KBM-7 (cell line): ENCODE results near the gene COMMD3.
A peak's percentile ranks its signal among the peaks of the same experiment; 100 is the strongest.

ENCODE experiments used
- DNase-seq: peaks from one replicate; pipeline ENCODE4 v3.0.0-alpha.2; 2015
- in situ Hi-C: fragments of 300-500 bp; cut with MboI; formaldehyde crosslinking; loops from 2 replicates; pipeline ENCODE4 v1.14.3; 2020; ENCODE audit warnings: low sequenced_read_pairs, low pct_unique_long_range_greater_than_20kb, mixed read lengths

The COMMD3 gene

DNA sequence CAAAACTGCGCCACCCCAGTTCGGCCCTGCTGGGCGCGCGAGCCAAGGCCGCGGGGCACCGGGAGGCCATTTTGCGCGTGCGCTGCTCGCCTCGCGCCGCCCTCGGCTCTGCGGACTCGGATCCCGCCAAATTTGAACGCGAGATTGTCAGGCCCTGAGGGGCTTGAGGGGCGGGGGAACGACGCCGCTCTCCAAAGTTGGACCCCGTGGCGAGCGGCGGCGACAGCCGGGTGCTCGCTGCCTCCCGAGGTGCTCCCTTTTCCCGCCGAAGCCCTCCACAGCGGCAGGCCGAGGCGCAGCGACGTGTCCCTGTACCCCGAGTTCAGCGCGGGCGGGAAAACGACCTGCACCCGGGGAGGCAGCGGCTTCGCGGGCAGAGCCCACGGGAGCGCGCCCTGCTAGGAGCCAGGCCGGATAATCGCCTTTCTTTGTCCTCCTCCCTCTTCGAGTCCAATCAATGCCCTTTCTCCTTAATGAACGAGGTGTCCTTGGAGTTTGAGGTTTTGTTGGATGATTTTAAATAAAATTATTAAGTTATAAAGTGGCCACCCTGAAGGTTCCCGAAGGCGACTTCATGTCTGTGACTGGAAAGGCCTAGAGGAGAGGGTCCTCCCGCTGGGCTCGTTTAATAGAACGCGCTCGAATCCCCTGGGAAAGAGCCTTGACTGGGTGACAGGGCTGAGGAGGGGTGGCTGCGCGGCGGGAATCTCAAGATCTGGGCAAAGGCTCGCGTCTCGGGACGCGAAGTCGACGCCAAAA lies 18.4 kb downstream of the COMMD3 start:
- in situ Hi-C loops = no loop called here
- DNase-seq = no peak

GRCh38 chr10:22335173-22335933 lies 19.2 kb downstream of the COMMD3 start:
- in situ Hi-C loops = no loop called here
- no peak for DNase-seq

- in situ Hi-C loops = no loop called here
- no peak for DNase-seq
These were observed 22.2 kb downstream of the COMMD3 start for GRCh38 chr10:22338185-22338900.

GRCh38 chr10:22338931-22339330 lies 22.7 kb downstream of the COMMD3 start:
- DNase-seq = no peak
- in situ Hi-C loops = no loop called here

- no peak for DNase-seq
- in situ Hi-C loops = no loop called here
These were observed 23.7 kb downstream of the COMMD3 start for GRCh38 chr10:22339761-22340328.

DNA sequence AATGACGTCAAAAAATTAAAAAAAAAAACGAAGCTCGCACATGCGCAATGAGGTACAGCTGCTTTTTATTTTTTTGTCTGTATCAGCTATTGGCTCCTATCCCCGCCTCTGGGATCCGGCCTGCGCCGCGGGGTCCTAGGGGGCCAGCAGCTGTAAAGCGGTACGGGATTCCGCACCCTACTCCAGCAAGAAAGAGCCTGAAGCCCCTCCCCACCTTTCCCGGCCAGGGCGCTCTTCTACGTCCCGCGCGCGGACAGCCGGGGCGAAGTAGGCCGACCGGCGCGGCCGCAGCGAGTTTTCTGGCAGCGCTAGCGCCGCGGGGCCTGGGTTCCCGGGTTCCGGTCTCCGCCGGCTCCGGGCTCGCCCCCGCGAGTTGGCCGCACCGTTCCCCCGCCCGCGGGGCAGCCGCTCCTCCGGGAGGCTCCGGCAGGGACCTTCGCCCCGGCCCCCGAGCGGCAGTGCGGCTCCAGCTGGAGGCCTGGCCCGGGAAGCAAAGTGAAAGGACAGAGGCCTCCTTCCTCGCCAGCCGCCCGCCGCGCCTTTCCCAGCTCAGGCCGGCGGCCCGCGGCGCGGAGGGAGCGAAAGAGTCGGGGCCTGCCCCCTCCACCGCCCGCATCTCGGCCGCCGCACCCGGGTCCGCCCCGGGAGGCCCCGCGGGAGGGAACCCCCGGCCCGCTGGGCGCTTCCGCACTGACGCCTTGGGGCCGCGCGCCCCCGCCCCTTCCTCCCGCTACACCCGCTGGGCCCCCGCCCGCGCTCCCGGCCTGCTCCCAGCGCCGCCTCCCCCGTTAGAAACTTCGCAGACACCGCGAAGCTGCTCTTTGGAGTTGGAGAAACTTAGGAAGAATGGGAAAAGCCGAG lies 24.4 kb downstream of the COMMD3 start:
- DNase-seq = peak; percentile 88
- in situ Hi-C loops = no loop called here

- DNase-seq = no peak
- in situ Hi-C loops = no loop called here
These were observed 25.2 kb downstream of the COMMD3 start for GRCh38 chr10:22341190-22341925.

- DNase-seq = no peak
- in situ Hi-C loops = no loop called here
These were observed 25.7 kb downstream of the COMMD3 start for GRCh38 chr10:22341926-22342196.

DNA sequence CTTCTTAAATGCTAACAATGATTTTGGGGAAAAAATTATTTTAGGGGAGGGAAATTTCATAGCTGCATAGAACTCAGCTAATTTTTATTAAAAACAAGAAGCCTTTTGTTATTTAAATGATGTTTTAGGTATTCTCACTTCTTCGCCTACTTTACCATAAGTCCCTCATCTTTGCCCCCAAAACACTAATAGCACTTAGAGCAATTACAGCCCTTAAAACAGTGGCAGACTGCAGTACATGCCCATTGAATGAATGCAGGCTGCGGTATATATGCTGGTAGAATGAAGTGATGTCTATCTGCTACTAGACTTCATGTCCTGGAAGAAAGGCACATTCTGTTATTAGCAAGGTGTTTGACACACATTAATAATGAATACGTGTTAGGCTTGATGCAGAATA lies 26.2 kb downstream of the COMMD3 start:
- in situ Hi-C loops = no loop called here
- no peak for DNase-seq

GRCh38 chr10:22343731-22344130 lies 27.5 kb downstream of the COMMD3 start:
- in situ Hi-C loops = no loop called here
- DNase-seq = no peak

GRCh38 chr10:22344249-22344648 lies 28.1 kb downstream of the COMMD3 start:
- DNase-seq = no peak
- in situ Hi-C loops = no loop called here

DNA sequence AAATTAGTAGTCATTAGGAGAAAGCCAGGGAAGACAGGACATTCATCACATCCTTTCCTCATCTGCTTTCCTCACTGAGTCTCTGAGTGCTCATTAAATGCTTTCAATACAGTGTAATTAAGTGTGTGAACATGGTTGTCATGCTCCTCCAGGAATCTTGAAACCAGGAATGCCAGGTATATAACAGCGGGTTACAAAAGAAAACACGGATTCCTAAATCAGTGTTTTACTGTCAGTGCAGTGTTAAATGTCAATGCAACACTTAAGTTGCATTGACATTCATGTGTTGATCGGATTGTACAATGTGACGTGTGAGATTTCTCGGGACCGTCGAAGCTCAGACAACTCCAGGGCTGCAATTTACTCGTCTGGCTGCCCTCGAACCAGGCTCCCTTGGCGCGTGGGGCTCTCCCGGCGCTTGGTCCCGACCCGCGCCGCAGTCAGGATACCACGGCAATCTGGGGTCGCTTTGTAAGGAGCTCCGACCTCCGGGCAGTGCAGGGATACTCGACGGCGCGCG lies 28.7 kb downstream of the COMMD3 start:
- no peak for DNase-seq
- in situ Hi-C loops = no loop called here

DNA sequence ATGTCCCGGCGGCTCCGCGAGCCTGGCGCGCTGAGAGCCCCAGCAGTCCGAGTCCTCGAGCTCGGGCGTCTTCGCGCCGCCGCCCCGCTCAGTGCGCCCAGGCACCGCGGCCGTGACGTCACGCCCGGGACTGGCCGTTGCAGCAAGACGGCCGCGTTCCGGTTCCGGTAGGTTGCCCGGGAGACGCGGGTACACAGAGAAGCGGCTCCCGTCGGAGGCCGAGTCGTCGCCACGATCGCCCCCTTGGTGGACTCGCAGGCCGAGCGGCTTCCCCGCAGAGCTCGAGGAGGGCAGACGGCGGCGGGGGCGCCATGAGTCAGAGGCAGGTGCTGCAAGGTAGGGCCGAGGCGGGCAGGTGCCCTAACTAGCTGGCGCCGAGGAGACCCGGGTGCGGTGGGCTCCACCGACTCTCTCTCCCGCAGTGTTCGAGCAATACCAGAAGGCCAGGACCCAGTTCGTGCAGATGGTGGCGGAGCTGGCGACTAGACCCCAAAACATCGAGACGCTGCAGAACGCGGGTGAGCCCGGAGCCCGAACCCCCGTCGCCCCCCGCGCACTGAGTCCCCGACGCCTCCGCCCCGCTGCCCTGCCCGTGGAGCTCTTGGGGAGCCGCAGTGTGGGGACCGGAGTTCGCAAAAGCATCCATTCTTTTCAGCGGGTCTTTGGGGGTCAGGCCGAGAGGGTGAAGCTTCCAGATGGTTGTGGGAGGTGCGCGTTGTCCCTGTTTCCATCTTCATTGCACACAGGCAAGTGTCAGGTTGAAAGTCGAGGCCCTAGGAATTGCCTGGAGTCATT lies 29.3 kb downstream of the COMMD3 start, which contains the start of gene SPAG6:
TSS of gene SPAG6 (plus strand) at position 196 of the 795 bp plus-strand sequence. CDS start at position 312, 116 bp downstream.
- in situ Hi-C loops = no loop called here
- no peak for DNase-seq

- in situ Hi-C loops = no loop called here
- DNase-seq = no peak
These were observed 30.0 kb downstream of the COMMD3 start for GRCh38 chr10:22346096-22346661.

DNA sequence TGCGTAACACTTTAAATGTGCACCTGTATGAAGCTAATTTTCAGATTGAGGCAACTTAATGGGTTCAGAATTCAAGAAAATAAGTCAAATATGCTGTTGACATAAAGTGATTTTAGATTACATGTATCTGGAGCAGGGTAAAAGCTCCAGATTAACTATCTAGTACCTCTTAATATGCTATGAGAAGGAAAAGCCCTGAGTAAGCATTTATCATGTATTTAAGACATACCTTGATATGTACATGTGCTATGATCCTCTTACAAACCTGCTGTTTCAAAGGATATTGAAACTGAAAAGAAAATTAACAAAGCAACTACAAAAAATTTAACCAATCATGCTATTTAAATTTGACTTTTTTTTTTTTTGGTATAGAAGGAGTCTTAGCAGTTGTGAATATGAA lies 33.6 kb downstream of the COMMD3 start:
- in situ Hi-C loops = no loop called here
- no peak for DNase-seq

- DNase-seq = no peak
- in situ Hi-C loops = no loop called here
These were observed 35.0 kb downstream of the COMMD3 start for GRCh38 chr10:22351131-22351703.
